K562 (cell line): Measurements from ENCODE around the gene ZFAND6. TPM values are rescaled to one million over a fixed set of nuclear protein-coding genes. Genes with fewer than 3 reads are reported as not detected.
A peak's percentile ranks its signal among the peaks of the same experiment; 100 is the strongest.

Experiments used
- ADNP ChIP-seq: fragments of 200-800 bp; sonication (Bioruptor generic); IDR thresholded peaks from 2 replicates; pipeline ENCODE4 v1.6.1; 2016; ENCODE audit warnings: missing genetic modification characterization, missing compliant biosample characterization
- ETS1 ChIP-seq: conservative IDR thresholded peaks from 2 replicates; pipeline ENCODE4 v1.6.1; 2011; ENCODE audit warnings: low read depth, mild to moderate bottlenecking, low read length; ENCODE audit not compliant: control insufficient read depth
- HMGN3 ChIP-seq: IDR thresholded peaks from 2 replicates; pipeline ENCODE4 v1.6.1; 2011; ENCODE audit warnings: borderline replicate concordance, low read depth, mild to moderate bottlenecking, mixed read lengths, low read length; ENCODE audit not compliant: insufficient read length; ENCODE audit errors: extremely low read depth
- KAT8 ChIP-seq: fragments of 450-650 bp; IDR thresholded peaks from 2 replicates; pipeline ENCODE4 v1.6.1; 2016; ENCODE audit warnings: low read depth, mild to moderate bottlenecking
- KDM2B ChIP-seq: fragments of 250-450 bp; sonication (Bioruptor Pico); IDR thresholded peaks from 2 replicates; pipeline ENCODE4 v1.8.0; 2021; ENCODE audit warnings: mild to moderate bottlenecking, moderate library complexity
- MCM3 ChIP-seq: fragments of 450-650 bp; IDR thresholded peaks from 2 replicates; pipeline ENCODE4 v1.6.1; 2016
- RBM14 ChIP-seq: fragments of 200-400 bp; formaldehyde crosslinking; IDR thresholded peaks from 2 replicates; pipeline ENCODE4 v1.6.1; 2018; ENCODE audit warnings: low read depth, mild to moderate bottlenecking, low read length, moderate library complexity, borderline replicate concordance; ENCODE audit not compliant: insufficient read depth
- SP1 ChIP-seq: sonication (generic); formaldehyde crosslinking; IDR thresholded peaks from 2 replicates; pipeline ENCODE4 v1.8.1; 2022; ENCODE audit warnings: mild to moderate bottlenecking, missing genetic modification reagents
- TAF7 ChIP-seq: fragments of 450-650 bp; IDR thresholded peaks from 2 replicates; pipeline ENCODE4 v1.6.1; 2016; ENCODE audit warnings: missing genetic modification characterization, missing compliant biosample characterization
- ZBTB26 ChIP-seq: fragments of 450-650 bp; formaldehyde crosslinking; IDR thresholded peaks from 2 replicates; pipeline ENCODE4 v1.4.0; 2022; ENCODE audit warnings: missing genetic modification characterization
- ZFP91 ChIP-seq: sonication (generic); formaldehyde crosslinking; IDR thresholded peaks from 2 replicates; pipeline ENCODE4 v1.8.0; 2022; ENCODE audit warnings: mild to moderate bottlenecking, missing genetic modification reagents
- ZNF140 ChIP-seq: fragments of 250-450 bp; sonication (Bioruptor Pico); IDR thresholded peaks from 2 replicates; pipeline ENCODE4 v1.8.0; 2021; ENCODE audit warnings: moderate library complexity, mild to moderate bottlenecking, inconsistent platforms
- ZNF280A ChIP-seq: fragments of 450-650 bp; IDR thresholded peaks from 2 replicates; pipeline ENCODE4 v1.6.1; 2018; ENCODE audit warnings: mild to moderate bottlenecking, low read depth; ENCODE audit not compliant: partially characterized antibody
- polyA plus RNA-seq, 8 experiments: library from polyadenylated mRNA; depleted of rRNA in 4 of 8; stranded (reverse) in 5 of 8; unstranded in 3 of 8; fragments of >200 nt; fragmentation: Nextera tagmentation in 2 of 8; fragmentation: Illumina TruSeq in 1 of 8; extraction: Ambion mirVana in 2 of 8; extraction: Trizol in 1 of 8; gene quantifications; 2 replicates each; pipeline versions ENCODE4 v1.2.1 to v1.2.3, GENCODE V29; 2011 to 2014; ENCODE audit warnings: inconsistent platforms in 1 of 8, missing spikeins in 1 of 8
- total RNA-seq, 7 experiments: library from RNA; depleted of rRNA in 6 of 7; stranded (reverse); fragments of >200 nt in 6 of 7; fragmentation: Illumina TruSeq in 2 of 7; extraction: Trizol in 2 of 7; gene quantifications; 2 replicates each; pipeline versions ENCODE4 v1.2.1 to v1.2.3, GENCODE V29; 2011 to 2021; ENCODE audit warnings: low replicate concordance in 1 of 7
- TF ChIP-seq, protein P1 (sequence below): fragments of 250-450 bp; sonication (Bioruptor Pico); IDR thresholded peaks from 2 replicates; pipeline ENCODE4 v1.4.0; 2020; ENCODE audit warnings: mild to moderate bottlenecking, moderate library complexity
- TF ChIP-seq, protein P2 (sequence below): fragments of 200-400 bp; formaldehyde crosslinking; IDR thresholded peaks from 2 replicates; pipeline ENCODE4 v1.6.1; 2017; ENCODE audit warnings: mild to moderate bottlenecking, low read depth, low read length, moderate library complexity

ZFAND6 gene
- total and polyA plus RNA-seq, 9 of the 15 experiments (the other 6 are each of a cell fraction or from before 2014, with no cell fraction given), result 53.9 to 206 (median 88.9) TPM

- no peak for TF ChIP-seq ZBTB26 (CRISPR knock-in tag)
- no peak for TF ChIP-seq ZNF140 (CRISPR knock-in tag)
- no peak for TF ChIP-seq KDM2B (CRISPR knock-in tag)
- no peak for TF ChIP-seq TAF7 (tag)
- TF ChIP-seq SP1 (CRISPR knock-in tag), result peak; percentile 50; the same call in 1 of the 2 replicates
- peak; percentile 89 for TF ChIP-seq ZFP91 (CRISPR knock-in tag)
- TF ChIP-seq ADNP (tag), result no peak
- TF ChIP-seq, protein P1, sequence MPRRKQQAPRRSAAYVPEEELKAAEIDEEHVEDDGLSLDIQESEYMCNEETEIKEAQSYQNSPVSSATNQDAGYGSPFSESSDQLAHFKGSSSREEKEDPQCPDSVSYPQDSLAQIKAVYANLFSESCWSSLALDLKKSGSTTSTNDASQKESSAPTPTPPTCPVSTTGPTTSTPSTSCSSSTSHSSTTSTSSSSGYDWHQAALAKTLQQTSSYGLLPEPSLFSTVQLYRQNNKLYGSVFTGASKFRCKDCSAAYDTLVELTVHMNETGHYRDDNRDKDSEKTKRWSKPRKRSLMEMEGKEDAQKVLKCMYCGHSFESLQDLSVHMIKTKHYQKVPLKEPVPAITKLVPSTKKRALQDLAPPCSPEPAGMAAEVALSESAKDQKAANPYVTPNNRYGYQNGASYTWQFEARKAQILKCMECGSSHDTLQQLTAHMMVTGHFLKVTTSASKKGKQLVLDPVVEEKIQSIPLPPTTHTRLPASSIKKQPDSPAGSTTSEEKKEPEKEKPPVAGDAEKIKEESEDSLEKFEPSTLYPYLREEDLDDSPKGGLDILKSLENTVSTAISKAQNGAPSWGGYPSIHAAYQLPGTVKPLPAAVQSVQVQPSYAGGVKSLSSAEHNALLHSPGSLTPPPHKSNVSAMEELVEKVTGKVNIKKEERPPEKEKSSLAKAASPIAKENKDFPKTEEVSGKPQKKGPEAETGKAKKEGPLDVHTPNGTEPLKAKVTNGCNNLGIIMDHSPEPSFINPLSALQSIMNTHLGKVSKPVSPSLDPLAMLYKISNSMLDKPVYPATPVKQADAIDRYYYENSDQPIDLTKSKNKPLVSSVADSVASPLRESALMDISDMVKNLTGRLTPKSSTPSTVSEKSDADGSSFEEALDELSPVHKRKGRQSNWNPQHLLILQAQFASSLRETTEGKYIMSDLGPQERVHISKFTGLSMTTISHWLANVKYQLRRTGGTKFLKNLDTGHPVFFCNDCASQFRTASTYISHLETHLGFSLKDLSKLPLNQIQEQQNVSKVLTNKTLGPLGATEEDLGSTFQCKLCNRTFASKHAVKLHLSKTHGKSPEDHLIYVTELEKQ (CRISPR knock-in tag), result no peak
- no peak for TF ChIP-seq ETS1
- TF ChIP-seq RBM14, result no peak
- no peak for TF ChIP-seq ZNF280A
- TF ChIP-seq HMGN3, result no peak
- no peak for TF ChIP-seq MCM3
- TF ChIP-seq, protein P2, sequence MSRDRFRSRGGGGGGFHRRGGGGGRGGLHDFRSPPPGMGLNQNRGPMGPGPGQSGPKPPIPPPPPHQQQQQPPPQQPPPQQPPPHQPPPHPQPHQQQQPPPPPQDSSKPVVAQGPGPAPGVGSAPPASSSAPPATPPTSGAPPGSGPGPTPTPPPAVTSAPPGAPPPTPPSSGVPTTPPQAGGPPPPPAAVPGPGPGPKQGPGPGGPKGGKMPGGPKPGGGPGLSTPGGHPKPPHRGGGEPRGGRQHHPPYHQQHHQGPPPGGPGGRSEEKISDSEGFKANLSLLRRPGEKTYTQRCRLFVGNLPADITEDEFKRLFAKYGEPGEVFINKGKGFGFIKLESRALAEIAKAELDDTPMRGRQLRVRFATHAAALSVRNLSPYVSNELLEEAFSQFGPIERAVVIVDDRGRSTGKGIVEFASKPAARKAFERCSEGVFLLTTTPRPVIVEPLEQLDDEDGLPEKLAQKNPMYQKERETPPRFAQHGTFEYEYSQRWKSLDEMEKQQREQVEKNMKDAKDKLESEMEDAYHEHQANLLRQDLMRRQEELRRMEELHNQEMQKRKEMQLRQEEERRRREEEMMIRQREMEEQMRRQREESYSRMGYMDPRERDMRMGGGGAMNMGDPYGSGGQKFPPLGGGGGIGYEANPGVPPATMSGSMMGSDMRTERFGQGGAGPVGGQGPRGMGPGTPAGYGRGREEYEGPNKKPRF, result no peak
- TF ChIP-seq KAT8, result no peak
These were observed 13.0 kb downstream of the ZFAND6 start (continued) for GRCh38 chr15:80072285-80072994.
